ENCODE results near the gene THPO. TPM values are rescaled to one million over a fixed set of nuclear protein-coding genes. Genes with fewer than 3 reads are reported as not detected.

THPO gene
- total RNA-seq, 1 donor from 2014 or later = 0.24 TPM

DNA sequence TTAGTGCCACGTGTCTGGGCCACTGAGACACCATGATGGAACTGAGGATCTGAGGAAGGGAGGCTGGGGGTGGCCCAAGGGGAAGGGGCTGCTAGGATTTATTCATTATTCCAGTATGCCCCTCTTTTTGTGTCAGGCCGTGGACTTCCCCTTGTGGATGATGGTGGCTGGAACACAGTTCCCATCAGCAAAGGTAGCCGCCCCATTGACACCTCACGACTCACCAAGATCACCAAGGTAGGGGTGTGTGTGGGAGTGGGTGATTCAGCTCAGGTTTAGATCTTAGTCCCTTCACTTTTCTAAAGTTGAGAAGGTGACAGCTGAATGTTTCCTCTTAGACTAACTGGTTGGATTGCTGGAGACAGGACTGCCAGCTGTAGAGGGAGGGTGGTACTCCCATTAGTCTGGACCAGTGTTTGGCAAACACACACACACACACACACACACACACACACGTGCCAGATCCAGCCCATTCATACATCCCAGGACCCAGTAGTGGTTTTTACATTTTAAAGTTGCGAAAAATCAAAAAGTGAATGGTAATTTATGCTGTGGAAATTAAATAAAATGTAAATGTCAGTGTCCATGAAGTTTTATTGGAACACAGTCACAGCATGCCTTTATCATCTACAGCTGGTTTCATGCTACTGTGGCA lies 52.2 kb downstream of the THPO start:
- intact Hi-C loops (cut with DNase I) = no loop called here
- Histone ChIP-seq H3K4me3 (no peak overlapping the region), H3K27me3 (ENCODE audit: low read depth) (no peaks in the 10 kb centered on the region), H3K9me3 (no peaks in the 10 kb centered on the region), H3K4me1 (peaks cover 17% of the 10 kb centered on the region), H3K27ac (no peak overlapping the region), H3K36me3 (peaks cover 100% of the 10 kb centered on the region)
- TF ChIP-seq, protein P1, sequence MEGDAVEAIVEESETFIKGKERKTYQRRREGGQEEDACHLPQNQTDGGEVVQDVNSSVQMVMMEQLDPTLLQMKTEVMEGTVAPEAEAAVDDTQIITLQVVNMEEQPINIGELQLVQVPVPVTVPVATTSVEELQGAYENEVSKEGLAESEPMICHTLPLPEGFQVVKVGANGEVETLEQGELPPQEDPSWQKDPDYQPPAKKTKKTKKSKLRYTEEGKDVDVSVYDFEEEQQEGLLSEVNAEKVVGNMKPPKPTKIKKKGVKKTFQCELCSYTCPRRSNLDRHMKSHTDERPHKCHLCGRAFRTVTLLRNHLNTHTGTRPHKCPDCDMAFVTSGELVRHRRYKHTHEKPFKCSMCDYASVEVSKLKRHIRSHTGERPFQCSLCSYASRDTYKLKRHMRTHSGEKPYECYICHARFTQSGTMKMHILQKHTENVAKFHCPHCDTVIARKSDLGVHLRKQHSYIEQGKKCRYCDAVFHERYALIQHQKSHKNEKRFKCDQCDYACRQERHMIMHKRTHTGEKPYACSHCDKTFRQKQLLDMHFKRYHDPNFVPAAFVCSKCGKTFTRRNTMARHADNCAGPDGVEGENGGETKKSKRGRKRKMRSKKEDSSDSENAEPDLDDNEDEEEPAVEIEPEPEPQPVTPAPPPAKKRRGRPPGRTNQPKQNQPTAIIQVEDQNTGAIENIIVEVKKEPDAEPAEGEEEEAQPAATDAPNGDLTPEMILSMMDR (IDR thresholded peaks at IDR 0.05) = no peak
- ATAC-seq (no peak), DNase-seq (no peak)

DNA sequence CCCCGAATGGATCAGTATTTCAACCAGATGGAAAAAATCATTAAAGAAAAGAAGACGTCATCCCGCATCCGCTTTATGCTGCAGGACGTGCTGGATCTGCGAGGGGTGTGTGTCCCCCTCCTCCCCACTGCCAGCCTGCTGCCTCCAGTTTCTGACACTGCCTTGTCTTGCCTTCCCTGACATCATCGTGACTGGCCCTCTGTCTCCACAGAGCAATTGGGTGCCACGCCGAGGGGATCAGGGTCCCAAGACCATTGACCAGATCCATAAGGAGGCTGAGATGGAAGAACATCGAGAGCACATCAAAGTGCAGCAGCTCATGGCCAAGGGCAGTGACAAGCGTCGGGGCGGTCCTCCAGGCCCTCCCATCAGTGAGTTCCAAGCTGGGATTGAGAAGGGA lies 52.7 kb downstream of the THPO start:
- H3K36me3 ChIP-seq = peaks cover 100% of the 10 kb centered on the region
- H3K9me3 ChIP-seq = no peaks in the 10 kb centered on the region

DNA sequence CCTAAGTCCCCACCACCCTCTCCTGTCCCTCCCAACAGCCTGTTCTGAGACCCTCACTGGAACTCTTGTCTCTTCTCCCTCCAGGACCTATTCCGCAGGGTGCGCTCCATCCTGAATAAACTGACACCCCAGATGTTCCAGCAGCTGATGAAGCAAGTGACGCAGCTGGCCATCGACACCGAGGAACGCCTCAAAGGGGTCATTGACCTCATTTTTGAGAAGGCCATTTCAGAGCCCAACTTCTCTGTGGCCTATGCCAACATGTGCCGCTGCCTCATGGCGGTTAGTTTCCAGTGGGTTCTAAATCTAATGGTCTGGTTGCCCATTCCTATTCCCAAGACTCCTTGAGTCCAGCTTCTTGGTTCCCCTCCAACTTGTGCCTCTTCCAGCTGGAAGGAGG lies 54.3 kb downstream of the THPO start:
- ATAC-seq = no peak

More for the DNA sequence above, 52.7 kb downstream of the THPO start:
- Histone ChIP-seq H3K4me1 (peaks cover 23% of the 10 kb centered on the region), H3K27ac (no peak overlapping the region), H3K27me3 (ENCODE audit: low read depth) (no peaks in the 10 kb centered on the region), H3K4me3 (no peak overlapping the region)
- intact Hi-C loops (cut with DNase I) = no loop called here
- no peak for ATAC-seq
- TF ChIP-seq, protein P1 (IDR thresholded peaks at IDR 0.05) = no peak
- no peak for DNase-seq

DNA sequence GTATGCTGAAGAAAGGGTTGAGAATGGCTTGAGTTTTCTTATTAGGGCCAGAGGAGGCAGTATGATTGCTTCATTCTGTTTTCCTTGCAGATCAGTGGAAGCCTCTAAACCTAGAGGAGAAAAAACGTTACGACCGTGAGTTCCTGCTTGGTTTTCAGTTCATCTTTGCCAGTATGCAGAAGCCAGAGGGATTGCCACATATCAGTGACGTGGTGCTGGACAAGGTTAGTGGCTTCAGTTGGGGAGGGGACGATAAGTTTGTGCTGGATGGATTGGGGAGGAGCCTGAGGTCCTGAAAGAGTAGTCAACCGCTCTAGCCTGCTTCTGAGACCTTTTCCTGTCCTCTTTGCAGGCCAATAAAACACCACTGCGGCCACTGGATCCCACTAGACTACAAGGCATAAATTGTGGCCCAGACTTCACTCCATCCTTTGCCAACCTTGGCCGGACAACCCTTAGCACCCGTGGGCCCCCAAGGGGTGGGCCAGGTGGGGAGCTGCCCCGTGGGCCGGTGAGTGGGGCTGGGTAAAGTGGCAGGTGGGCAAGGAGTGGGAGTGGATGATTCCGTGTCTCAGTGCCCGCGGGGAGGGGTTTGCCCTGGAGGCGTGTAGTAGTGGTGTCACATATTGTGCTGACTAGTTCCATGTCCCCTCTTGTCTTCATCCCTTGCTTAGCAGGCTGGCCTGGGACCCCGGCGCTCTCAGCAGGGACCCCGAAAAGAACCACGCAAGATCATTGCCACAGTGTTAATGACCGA lies 55.1 kb downstream of the THPO start:
- intact Hi-C loops (cut with DNase I) = no loop called here
- no peak for DNase-seq
- ATAC-seq = no peak
- Histone ChIP-seq H3K4me3 (no peak overlapping the region), H3K27me3 (ENCODE audit: low read depth) (no peaks in the 10 kb centered on the region), H3K9me3 (no peaks in the 10 kb centered on the region), H3K27ac (no peak overlapping the region), H3K4me1 (peaks cover 43% of the 10 kb centered on the region), H3K36me3 (peaks cover 84% of the 10 kb centered on the region)
- TF ChIP-seq, protein P1 (IDR thresholded peaks at IDR 0.05) = no peak

More for the DNA sequence above, 54.3 kb downstream of the THPO start:
- Histone ChIP-seq H3K4me1 (peaks cover 36% of the 10 kb centered on the region), H3K36me3 (peaks cover 85% of the 10 kb centered on the region), H3K27me3 (ENCODE audit: low read depth) (no peaks in the 10 kb centered on the region), H3K4me3 (no peak overlapping the region), H3K27ac (no peak overlapping the region), H3K9me3 (no peaks in the 10 kb centered on the region)
- TF ChIP-seq, protein P1 (IDR thresholded peaks at IDR 0.05) = no peak
- intact Hi-C loops (cut with DNase I) = no loop called here
- DNase-seq = no peak

Other genes with a start within 250 kb of the THPO start
- gene EIF2B5, start 242.8 kb downstream of the THPO start, total RNA-seq = 41.9 TPM
- gene DVL3, start 222.8 kb downstream of the THPO start, total RNA-seq = 55.1 TPM
- 241 TPM for gene AP2M1, start 203.4 kb downstream of the THPO start, total RNA-seq
- gene ABCF3, start 192.0 kb downstream of the THPO start, total RNA-seq = 60.7 TPM
- 0.47 TPM for gene VWA5B2, start 148.6 kb downstream of the THPO start, total RNA-seq
- gene ALG3, start 129.2 kb downstream of the THPO start, total RNA-seq = 30.1 TPM
- 2.6 TPM for gene EEF1AKMT4, start 128.5 kb downstream of the THPO start, total RNA-seq
- gene CAMK2N2, start 116.7 kb downstream of the THPO start, total RNA-seq = not detected
- not detected for gene ECE2, start 102.2 kb downstream of the THPO start, total RNA-seq
- 135 TPM for gene PSMD2, start 79.0 kb downstream of the THPO start, total RNA-seq
- gene EIF4G1, start 63.6 kb downstream of the THPO start, total RNA-seq = 271 TPM
- 17.0 TPM for gene FAM131A, start 40.6 kb downstream of the THPO start, total RNA-seq
- 4.4 TPM for gene CLCN2, start 16.6 kb downstream of the THPO start, total RNA-seq
- 53.3 TPM for gene POLR2H, start 16.5 kb downstream of the THPO start, total RNA-seq
- 4.1 TPM for gene CHRD, start 1.8 kb upstream of the THPO start, total RNA-seq
- 4.9 TPM for gene EPHB3, start 183.6 kb upstream of the THPO start, total RNA-seq